Activated CD8-positive, alpha-beta T cell treated with anti-CD3 and anti-CD28 coated beads, Interleukin-2, amount 10 ng/mL, durations not matched to agents 7 days and 5 days (primary cell): ENCODE results near the gene GPR83. TPM values are rescaled to one million over a fixed set of nuclear protein-coding genes. Genes with fewer than 3 reads are reported as not detected.
"Not testable (repeated sequence)": the region's sequence is repeated elsewhere in the genome, so short reads cannot be mapped to it uniquely, and the experiment has no call there.

ENCODE experiments used
- ATAC-seq: fragments of 150-1000 bp; cut with Tn5 transposase; one replicate; pipeline ENCODE4 v1.10.0; 2021; ENCODE audit warnings: moderate library complexity
- CTCF ChIA-PET: fragments of 350-600 bp; sonication (Branson Sonifier 250); formaldehyde crosslinking; loops from one replicate; lab custom pipeline; 2021; ENCODE audit warnings: antibody characterized with exemption; lab: Charles Lee
- POLR2A ChIA-PET: fragments of 350-600 bp; sonication (Branson Sonifier 250); formaldehyde crosslinking; loops from one replicate; lab custom pipeline; 2021; ENCODE audit warnings: antibody characterized with exemption; lab: Charles Lee
- DNase-seq: peaks from one replicate; pipeline ENCODE4 v3.0.0-alpha.2; 2020
- H3K27ac Mint-ChIP-seq: one replicate; pipeline ENCODE4 v1.8.0; 2021; ENCODE audit warnings: mild to moderate bottlenecking, mixed read lengths
- H3K27me3 Mint-ChIP-seq: one replicate; pipeline ENCODE4 v1.8.0; 2021; ENCODE audit warnings: low read depth, mixed read lengths
- H3K36me3 Mint-ChIP-seq: one replicate; pipeline ENCODE4 v1.8.0; 2021; ENCODE audit warnings: low read depth, mixed read lengths
- H3K4me1 Mint-ChIP-seq: one replicate; pipeline ENCODE4 v1.8.0; 2021; ENCODE audit warnings: low read depth, mixed read lengths
- H3K4me3 Mint-ChIP-seq: one replicate; pipeline ENCODE4 v1.8.0; 2021; ENCODE audit warnings: mild to moderate bottlenecking, mixed read lengths
- H3K9me3 Mint-ChIP-seq: one replicate; pipeline ENCODE4 v1.8.0; 2022; ENCODE audit warnings: mixed read lengths; ENCODE audit not compliant: insufficient read depth
- total RNA-seq, 2 experiments: library from RNA; stranded (reverse); gene quantifications; one replicate each; pipeline ENCODE4 v1.2.3, GENCODE V29; 2021

The GPR83 gene
- total RNA-seq, 2 experiments from 2014 or later, result not detected

DNA sequence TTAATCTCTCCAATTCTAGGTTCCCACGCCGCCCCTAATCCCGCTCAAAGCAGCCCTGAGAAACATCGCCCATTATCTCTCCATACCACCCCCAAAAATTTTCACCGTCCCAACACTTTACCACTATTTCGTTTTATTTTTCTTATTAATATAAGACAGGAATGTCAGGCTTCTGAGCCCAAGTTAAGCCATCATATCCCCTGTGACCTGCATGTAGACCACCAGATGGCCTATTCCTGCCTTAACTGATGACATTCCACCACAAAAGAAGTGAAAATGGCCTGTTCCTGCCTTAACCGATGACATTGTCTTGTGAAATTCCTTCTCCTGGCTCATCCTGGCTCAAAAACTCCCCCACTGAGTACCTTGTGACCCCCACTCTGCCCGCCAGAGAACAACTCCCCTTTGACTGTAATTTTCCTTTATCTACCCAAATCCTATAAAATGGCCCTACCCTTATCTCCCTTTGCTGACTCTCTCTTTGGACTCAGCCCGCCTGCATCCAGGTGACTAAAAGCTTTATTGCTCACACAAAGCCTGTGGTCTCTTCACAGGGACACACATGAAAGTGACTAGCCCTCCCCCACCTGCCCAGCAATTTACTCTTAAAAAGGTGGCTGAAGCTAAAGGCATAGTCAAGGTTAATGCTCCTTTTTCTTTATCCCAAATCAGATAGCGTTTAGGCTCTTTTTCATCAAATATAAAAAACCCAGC is 50.2 kb downstream of the GPR83 start:
- not testable (repeated sequence) for H3K9me3 Mint-ChIP-seq, H3K4me1 Mint-ChIP-seq

DNA sequence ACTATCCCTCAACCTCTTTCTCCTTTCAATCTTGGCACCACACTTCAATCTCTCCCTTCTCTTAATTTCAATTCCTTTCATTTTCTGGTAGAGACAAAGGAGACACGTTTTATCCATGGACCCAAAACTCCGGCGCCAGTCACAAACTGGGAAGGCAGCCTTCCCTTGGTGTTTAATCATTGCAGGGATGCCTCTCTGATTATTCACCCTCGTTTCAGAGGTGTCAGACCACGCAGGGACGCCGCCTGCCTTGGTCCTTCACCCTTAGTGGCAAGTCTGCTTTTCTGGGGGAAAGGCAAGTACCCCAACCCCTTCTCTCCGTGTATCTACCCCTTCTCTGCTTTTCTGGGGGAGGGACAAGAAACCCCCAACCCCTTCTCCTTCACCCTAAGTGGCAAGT is 54.9 kb downstream of the GPR83 start:
- H3K4me1 Mint-ChIP-seq, H3K9me3 Mint-ChIP-seq, H3K36me3 Mint-ChIP-seq, H3K4me3 Mint-ChIP-seq, POLR2A ChIA-PET, H3K27ac Mint-ChIP-seq, CTCF ChIA-PET, DNase-seq, H3K27me3 Mint-ChIP-seq, ATAC-seq: not testable (repeated sequence)

More for the DNA sequence above, 50.2 kb downstream of the GPR83 start:
- H3K4me3 Mint-ChIP-seq, ATAC-seq, POLR2A ChIA-PET, H3K27me3 Mint-ChIP-seq, H3K27ac Mint-ChIP-seq, H3K36me3 Mint-ChIP-seq, DNase-seq, CTCF ChIA-PET: not testable (repeated sequence)

DNA sequence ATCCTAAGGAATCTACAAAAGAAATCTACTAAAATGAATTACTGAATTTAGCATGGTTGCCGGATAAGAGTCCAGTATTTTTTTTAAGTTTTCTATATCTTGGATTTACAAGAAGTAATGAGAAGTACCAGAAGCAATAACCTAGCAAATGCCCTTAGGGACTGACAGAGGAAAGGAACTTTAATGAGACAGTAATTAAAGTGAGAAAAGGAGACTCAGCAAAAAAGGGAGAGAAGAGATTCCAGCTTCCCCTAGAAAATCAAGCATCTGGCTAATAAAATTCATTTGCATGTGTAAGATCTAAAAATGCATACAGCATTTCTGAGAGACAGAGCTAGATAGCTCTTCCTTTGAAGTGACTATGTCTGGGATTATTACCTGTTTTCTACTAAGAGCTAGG is 57.7 kb downstream of the GPR83 start:
- Mint-ChIP-seq H3K9me3 (no peaks in the 10 kb centered on the region), H3K36me3 (no peaks in the 10 kb centered on the region), H3K27me3 (peaks cover 2% of the 10 kb centered on the region), H3K4me1 (no peaks in the 10 kb centered on the region), H3K27ac (no peak overlapping the region), H3K4me3 (no peak overlapping the region)
- ChIA-PET POLR2A (no interaction called here), CTCF (no interaction called here)
- ATAC-seq (no peak), DNase-seq (no peak)

DNA sequence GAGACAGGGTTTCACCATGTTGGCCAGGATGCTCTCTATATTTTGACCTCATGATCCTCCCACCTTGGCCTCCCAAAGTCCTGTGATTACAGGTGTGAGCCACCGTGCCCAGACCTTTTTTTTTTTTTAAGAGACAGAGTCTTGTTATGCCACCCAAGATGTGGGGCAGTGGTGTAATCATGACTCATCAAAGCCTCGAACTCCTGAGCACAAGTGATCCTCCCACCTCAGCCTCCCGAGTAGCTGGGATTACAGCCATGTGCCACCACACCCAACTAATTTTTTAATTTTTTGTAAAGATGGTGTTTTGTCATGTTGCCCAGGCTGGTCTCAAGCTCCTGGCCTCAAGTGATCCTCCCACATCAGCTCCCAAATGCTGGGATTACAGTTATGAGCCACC is 59.0 kb downstream of the GPR83 start:
- CTCF ChIA-PET, result no interaction called here
- Mint-ChIP-seq H3K4me3 (no peak overlapping the region), H3K27ac (no peak overlapping the region), H3K27me3 (peaks cover 2% of the 10 kb centered on the region), H3K4me1 (no peaks in the 10 kb centered on the region), H3K36me3 (no peaks in the 10 kb centered on the region), H3K9me3 (no peaks in the 10 kb centered on the region)
- no peak for DNase-seq
- ATAC-seq, result no peak
- POLR2A ChIA-PET, result no interaction called here

GRCh38 chr11:94338651-94339050 is 62.6 kb downstream of the GPR83 start:
- DNase-seq (no peak), ATAC-seq (no peak)
- ChIA-PET POLR2A (no interaction called here), CTCF (no interaction called here)
- H3K9me3 Mint-ChIP-seq, result no peaks in the 10 kb centered on the region
- H3K4me1 Mint-ChIP-seq, result no peaks in the 10 kb centered on the region
- no peak overlapping the region for H3K4me3 Mint-ChIP-seq
- H3K36me3 Mint-ChIP-seq, result no peaks in the 10 kb centered on the region
- no peak overlapping the region for H3K27ac Mint-ChIP-seq
- no peaks in the 10 kb centered on the region for H3K27me3 Mint-ChIP-seq

DNA sequence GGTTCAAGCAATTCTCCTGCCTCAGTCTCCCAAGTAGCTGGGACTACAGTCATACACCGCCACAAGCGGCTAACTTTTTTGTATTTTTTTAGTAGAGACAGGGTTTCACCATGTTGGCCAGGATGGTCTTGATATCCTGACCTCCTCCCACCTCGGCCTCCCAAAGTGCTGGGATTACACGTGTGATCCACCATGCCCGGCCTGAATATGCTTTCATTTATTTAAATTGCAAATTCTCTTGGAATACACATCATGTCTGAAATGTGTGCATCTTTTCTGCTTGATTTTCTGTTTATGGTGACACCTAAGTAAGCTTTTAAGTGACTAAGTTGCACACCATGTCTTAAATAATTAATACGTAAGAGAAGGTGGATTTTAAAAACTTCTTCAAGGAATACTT is 65.2 kb downstream of the GPR83 start:
- Mint-ChIP-seq H3K4me1 (no peaks in the 10 kb centered on the region), H3K27ac (no peak overlapping the region), H3K36me3 (no peaks in the 10 kb centered on the region), H3K4me3 (no peak overlapping the region), H3K9me3 (no peaks in the 10 kb centered on the region), H3K27me3 (no peaks in the 10 kb centered on the region)
- CTCF ChIA-PET, result no interaction called here
- ATAC-seq, result no peak
- POLR2A ChIA-PET, result no interaction called here
- DNase-seq, result no peak

DNA sequence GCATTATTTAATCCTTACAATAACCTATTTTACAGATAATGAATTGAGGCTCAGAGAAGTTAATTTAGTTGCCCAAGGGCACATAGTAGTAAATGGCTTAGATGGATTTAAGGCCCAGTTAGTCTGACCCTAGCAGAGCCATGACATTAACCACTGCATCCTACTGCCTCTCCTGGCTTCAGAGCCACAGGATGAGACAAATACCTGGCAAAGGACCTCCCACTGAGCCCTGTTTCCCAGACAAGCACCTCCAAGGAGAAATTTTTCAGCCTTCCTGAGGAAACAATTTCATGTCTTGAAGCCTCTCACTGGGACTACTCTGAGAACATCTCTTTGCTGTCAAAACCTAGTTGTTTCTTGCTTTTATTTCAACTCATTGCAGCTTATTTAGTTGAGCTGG is 68.4 kb downstream of the GPR83 start:
- POLR2A ChIA-PET, result no interaction called here
- Mint-ChIP-seq H3K9me3 (no peaks in the 10 kb centered on the region), H3K36me3 (no peaks in the 10 kb centered on the region), H3K4me1 (no peaks in the 10 kb centered on the region), H3K27me3 (no peaks in the 10 kb centered on the region), H3K27ac (no peak overlapping the region), H3K4me3 (no peak overlapping the region)
- ATAC-seq (no peak), DNase-seq (no peak)
- CTCF ChIA-PET, result no interaction called here

- no peak overlapping the region for H3K27ac Mint-ChIP-seq
- H3K9me3 Mint-ChIP-seq, result no peaks in the 10 kb centered on the region
- ChIA-PET POLR2A (no interaction called here), CTCF (no interaction called here)
- H3K27me3 Mint-ChIP-seq, result no peaks in the 10 kb centered on the region
- DNase-seq (no peak), ATAC-seq (no peak)
- H3K4me3 Mint-ChIP-seq, result no peak overlapping the region
- no peaks in the 10 kb centered on the region for H3K36me3 Mint-ChIP-seq
- H3K4me1 Mint-ChIP-seq, result no peaks in the 10 kb centered on the region
Observed at GRCh38 chr11:94330789-94331188, 70.4 kb downstream of the GPR83 start.

DNA sequence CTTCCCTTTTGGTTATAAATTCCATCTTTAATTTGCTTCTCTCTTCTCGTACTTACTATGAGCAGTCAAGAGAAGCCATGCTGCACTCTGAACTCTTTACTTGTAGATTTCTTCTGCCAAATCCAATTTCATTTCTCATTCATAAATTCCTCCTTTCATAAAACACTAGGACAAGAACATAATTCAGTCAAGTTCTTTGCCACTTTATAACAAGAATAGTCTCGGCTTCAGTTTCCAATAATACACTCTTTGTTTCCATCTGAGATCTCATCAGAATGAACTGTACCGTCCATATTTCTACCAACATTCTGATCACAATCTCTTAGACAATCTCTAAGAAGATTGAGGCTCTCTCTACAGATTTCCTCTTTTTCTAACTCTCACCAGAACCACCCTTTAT is 71.7 kb downstream of the GPR83 start:
- Mint-ChIP-seq H3K27ac (no peak overlapping the region), H3K9me3 (no peaks in the 10 kb centered on the region), H3K4me3 (no peak overlapping the region), H3K4me1 (no peaks in the 10 kb centered on the region), H3K36me3 (no peaks in the 10 kb centered on the region), H3K27me3 (no peaks in the 10 kb centered on the region)
- ChIA-PET POLR2A (no interaction called here), CTCF (no interaction called here)
- no peak for DNase-seq
- no peak for ATAC-seq

- CTCF ChIA-PET, result no interaction called here
- no peaks in the 10 kb centered on the region for H3K27me3 Mint-ChIP-seq
Observed at GRCh38 chr11:94328587-94329080, 72.6 kb downstream of the GPR83 start.

More at GRCh38 chr11:94328587-94329080, 72.6 kb downstream of the GPR83 start:
- no peak for DNase-seq
- Mint-ChIP-seq H3K27ac (no peak overlapping the region), H3K4me3 (no peak overlapping the region), H3K4me1 (no peaks in the 10 kb centered on the region), H3K9me3 (no peaks in the 10 kb centered on the region), H3K36me3 (no peaks in the 10 kb centered on the region)
- ATAC-seq, result no peak
- POLR2A ChIA-PET, result no interaction called here

Other genes with a start within 250 kb of the GPR83 start
- gene IZUMO1R, start 96.8 kb downstream of the GPR83 start, total RNA-seq, result not detected
- gene MRE11, start 92.4 kb upstream of the GPR83 start, total RNA-seq, result 10 to 100 TPM; 35.8 to 36.5 TPM
- gene ANKRD49, start 92.6 kb upstream of the GPR83 start, total RNA-seq, result 10 to 100 TPM; 19.9 to 25.2 TPM
- gene C11orf97, start 111.0 kb upstream of the GPR83 start, total RNA-seq, result not detected
- gene FUT4, start 142.5 kb upstream of the GPR83 start, total RNA-seq, result 1 to 10 TPM; 6.5 to 7.0 TPM
- gene PIWIL4, start 165.9 kb upstream of the GPR83 start, total RNA-seq, result under 1 TPM; 0.39 to 0.53 TPM